Non-pigmented ciliary epithelial cell (primary cell): ENCODE measurements around the gene WDCP.
"Not testable (repeated sequence)": the region's sequence is repeated elsewhere in the genome, so short reads cannot be mapped to it uniquely, and the experiment has no call there.

Experiments
- DNase-seq: peaks from one replicate; pipeline ENCODE4 v3.0.0-alpha.2; 2010; ENCODE audit warnings: low read depth

The WDCP gene

GRCh38 chr2:24065341-24065740, 18.1 kb upstream of the WDCP start:
- no peak for DNase-seq

GRCh38 chr2:24058564-24059271, 11.5 kb upstream of the WDCP start:
- DNase-seq, result no peak

GRCh38 chr2:24055750-24056149, 8.6 kb upstream of the WDCP start:
- DNase-seq, result no peak

- no peak for DNase-seq
Measured at GRCh38 chr2:24054366-24055010, 7.3 kb upstream of the WDCP start.

- no peak for DNase-seq
Measured at GRCh38 chr2:24052951-24053350, 5.8 kb upstream of the WDCP start.

GRCh38 chr2:24051833-24052232, 4.6 kb upstream of the WDCP start:
- no peak for DNase-seq

GRCh38 chr2:24050041-24050979, 3.1 kb upstream of the WDCP start:
- no peak for DNase-seq

GRCh38 chr2:24049485-24050021, 2.4 kb upstream of the WDCP start, which contains the start of gene FKBP1B:
FKBP1B (plus strand) TSS chr2:24049741; CDS start chr2:24049850, 109 bp downstream.
- DNase-seq, result peak; percentile 13

- DNase-seq, result no peak
Measured at GRCh38 chr2:24048769-24049484, 1.7 kb upstream of the WDCP start.

GRCh38 chr2:24047703-24048033, 477 bp upstream of the WDCP start:
- no peak for DNase-seq

GRCh38 chr2:24046599-24046929, 627 bp downstream of the WDCP start:
- DNase-seq, result no peak

- no peak for DNase-seq
Measured at GRCh38 chr2:24045511-24046508, 1.4 kb downstream of the WDCP start.

GRCh38 chr2:24043133-24043532, 4.1 kb downstream of the WDCP start:
- DNase-seq, result not testable (repeated sequence)

- no peak for DNase-seq
Measured at GRCh38 chr2:24040511-24040910, 6.7 kb downstream of the WDCP start.

- DNase-seq, result no peak
Measured at GRCh38 chr2:24038786-24039499, 8.2 kb downstream of the WDCP start.

- DNase-seq, result no peak
Measured at GRCh38 chr2:24026233-24026632, 21.0 kb downstream of the WDCP start.

- DNase-seq, result no peak
Measured at GRCh38 chr2:24024996-24025663, 22.1 kb downstream of the WDCP start.

- DNase-seq, result no peak
Measured at GRCh38 chr2:24024018-24024417, 23.2 kb downstream of the WDCP start.

- no peak for DNase-seq
Measured at GRCh38 chr2:24022975-24023575, 24.1 kb downstream of the WDCP start.
